H9 (cell line): ENCODE results near the gene NLGN3. TPM values are rescaled to one million over a fixed set of nuclear protein-coding genes. Genes with fewer than 3 reads are reported as not detected.
A peak's percentile ranks its signal among the peaks of the same experiment; 100 is the strongest.

Source experiments
- DNase-seq: peaks from one replicate; pipeline ENCODE4 v3.0.0-alpha.2; 2017
- H2AFZ ChIP-seq: one replicate; pipeline ENCODE4 v1.6.1; 2013; ENCODE audit warnings: mild to moderate bottlenecking, low read length, control low read depth, moderate library complexity
- H2AK5ac ChIP-seq: 2 replicates; pipeline ENCODE4 v1.6.1; 2013; ENCODE audit warnings: low read length, control low read depth, mixed read lengths; ENCODE audit not compliant: insufficient read length
- H2BK120ac ChIP-seq: one replicate; pipeline ENCODE4 v1.6.1; 2013; ENCODE audit warnings: low read depth, mild to moderate bottlenecking, low read length, control low read depth, inconsistent platforms; ENCODE audit not compliant: poor library complexity, severe bottlenecking
- H2BK12ac ChIP-seq: 2 replicates; pipeline ENCODE4 v1.6.1; 2013; ENCODE audit warnings: low read length, control low read depth, mixed read lengths, low read depth; ENCODE audit not compliant: insufficient read length
- H2BK15ac ChIP-seq: 2 replicates; pipeline ENCODE4 v1.6.1; 2013; ENCODE audit warnings: low read depth, low read length, control low read depth
- H2BK20ac ChIP-seq: one replicate; pipeline ENCODE4 v1.6.1; 2013; ENCODE audit warnings: low read depth, mild to moderate bottlenecking, low read length, control low read depth, inconsistent platforms; ENCODE audit not compliant: poor library complexity, severe bottlenecking
- H2BK5ac ChIP-seq: 2 replicates; pipeline ENCODE4 v1.6.1; 2013; ENCODE audit warnings: low read length, control low read depth, mixed read lengths; ENCODE audit not compliant: insufficient read length
- H3K14ac ChIP-seq: 2 replicates; pipeline ENCODE4 v1.6.1; 2013; ENCODE audit warnings: low read length, control low read depth; ENCODE audit not compliant: insufficient read depth
- H3K18ac ChIP-seq: 2 replicates; pipeline ENCODE4 v1.6.1; 2013; ENCODE audit warnings: low read depth, mild to moderate bottlenecking, mixed read lengths, low read length, control low read depth; ENCODE audit not compliant: insufficient read length
- H3K23ac ChIP-seq: 2 replicates; pipeline ENCODE4 v1.6.1; 2013; ENCODE audit warnings: low read length, control low read depth, mixed read lengths, low read depth; ENCODE audit not compliant: insufficient read length
- H3K23me2 ChIP-seq: 2 replicates; pipeline ENCODE4 v1.6.1; 2013; ENCODE audit warnings: low read depth, mild to moderate bottlenecking, mixed read lengths, low read length, control low read depth; ENCODE audit not compliant: insufficient read length, poor library complexity, severe bottlenecking
- H3K27ac ChIP-seq: 2 replicates; pipeline ENCODE4 v1.5.1; 2013; ENCODE audit warnings: low read length, control low read depth, mixed read lengths, low read depth; ENCODE audit not compliant: insufficient read length
- H3K27me3 ChIP-seq: 2 replicates; pipeline ENCODE4 v1.6.1; 2013; ENCODE audit warnings: low read length, control low read depth, inconsistent platforms; ENCODE audit not compliant: insufficient read depth
- H3K4ac ChIP-seq: 2 replicates; pipeline ENCODE4 v1.6.1; 2013; ENCODE audit warnings: low read depth, mild to moderate bottlenecking, control low read depth, inconsistent platforms, low read length, moderate library complexity
- H3K4me1 ChIP-seq: 2 replicates; pipeline ENCODE4 v1.6.1; 2013; ENCODE audit warnings: low read length, control low read depth, inconsistent platforms; ENCODE audit not compliant: insufficient read depth
- H3K4me2 ChIP-seq: 2 replicates; pipeline ENCODE4 v1.6.1; 2013; ENCODE audit warnings: low read length, control low read depth, mixed read lengths; ENCODE audit not compliant: insufficient read length, insufficient read depth
- H3K56ac ChIP-seq: 2 replicates; pipeline ENCODE4 v1.6.1; 2013; ENCODE audit warnings: low read depth, mild to moderate bottlenecking, mixed read lengths, low read length, control low read depth; ENCODE audit not compliant: insufficient read length
- H3K79me1 ChIP-seq: 2 replicates; pipeline ENCODE4 v1.6.1; 2013; ENCODE audit warnings: low read depth, mild to moderate bottlenecking, moderate library complexity, low read length, control low read depth, inconsistent platforms; ENCODE audit not compliant: insufficient read depth, poor library complexity, severe bottlenecking
- H3K79me2 ChIP-seq: 2 replicates; pipeline ENCODE4 v1.6.1; 2013; ENCODE audit warnings: low read length, control low read depth, inconsistent platforms; ENCODE audit not compliant: insufficient read depth
- H3K9ac ChIP-seq: 2 replicates; pipeline ENCODE4 v1.6.1; 2013; ENCODE audit warnings: low read length, control low read depth, mixed read lengths; ENCODE audit not compliant: insufficient read length; ENCODE audit errors: extremely low read depth
- H3K9me3 ChIP-seq: one replicate; pipeline ENCODE4 v1.6.1; 2013; ENCODE audit warnings: low read depth, low read length, inconsistent platforms; ENCODE audit not compliant: control insufficient read depth
- H3T11ph ChIP-seq: one replicate; pipeline ENCODE4 v1.6.1; 2013; ENCODE audit warnings: mild to moderate bottlenecking, low read length, control low read depth, inconsistent platforms
- H4K20me1 ChIP-seq: one replicate; pipeline ENCODE4 v1.6.1; 2013; ENCODE audit not compliant: control insufficient read depth, insufficient read length, insufficient read depth
- H4K5ac ChIP-seq: 2 replicates; pipeline ENCODE4 v1.6.1; 2013; ENCODE audit warnings: low read depth, mild to moderate bottlenecking, mixed read lengths, low read length, control low read depth; ENCODE audit not compliant: insufficient read length
- H4K8ac ChIP-seq: replicated peaks from 2 replicates; pipeline ENCODE4 v1.6.1; 2013; ENCODE audit warnings: low read length, control low read depth, mixed read lengths, low read depth; ENCODE audit not compliant: insufficient read length
- H4K91ac ChIP-seq: 2 replicates; pipeline ENCODE4 v1.6.1; 2013; ENCODE audit warnings: low read depth, mild to moderate bottlenecking, moderate library complexity, mixed read lengths, low read length, control low read depth; ENCODE audit not compliant: insufficient read length
- H3K27ac Mint-ChIP-seq, 3 experiments: 2 replicates in 2 of 3; 3 replicates in 1 of 3; pipeline ENCODE4 v1.8.0; 2020 to 2021; ENCODE audit warnings: mixed read lengths in 3 of 3, mild to moderate bottlenecking in 1 of 3, moderate library complexity in 1 of 3
- H3K27me3 Mint-ChIP-seq: 2 replicates; pipeline ENCODE4 v1.8.0; 2021; ENCODE audit warnings: low read depth, mild to moderate bottlenecking, moderate library complexity, mixed read lengths
- H3K36me3 Mint-ChIP-seq, 3 experiments: 2 replicates in 2 of 3; 3 replicates in 1 of 3; pipeline ENCODE4 v1.8.0; 2020 to 2021; ENCODE audit warnings: low read depth in 3 of 3, mixed read lengths in 3 of 3; ENCODE audit not compliant: insufficient read depth in 1 of 3
- H3K4me1 Mint-ChIP-seq, 2 experiments: 2 replicates each; pipeline ENCODE4 v1.8.0; 2020; ENCODE audit warnings: mixed read lengths in 2 of 2
- H3K4me3 Mint-ChIP-seq, 2 experiments: 2 replicates in 1 of 2; 3 replicates in 1 of 2; pipeline ENCODE4 v1.8.0; 2020 to 2021; ENCODE audit warnings: mild to moderate bottlenecking in 2 of 2, mixed read lengths in 2 of 2, moderate library complexity in 1 of 2
- H3K9me3 Mint-ChIP-seq, 2 experiments: 2 replicates in 1 of 2; 3 replicates in 1 of 2; pipeline ENCODE4 v1.8.0; 2020; ENCODE audit warnings: mild to moderate bottlenecking in 2 of 2, mixed read lengths in 2 of 2, moderate library complexity in 1 of 2
- CTCF ChIP-seq: fragments of 200-600 bp; sonication (generic); conservative IDR thresholded peaks from 3 replicates; pipeline ENCODE4 v1.8.0; 2021; ENCODE audit warnings: antibody characterized with exemption, mild to moderate bottlenecking
- WGBS: extraction: QIAGEN DNeasy Blood & Tissue Kit; methylation state at CpG from one replicate; pipeline ENCODE4 v1.1.7; 2013; ENCODE audit warnings: missing lambda C conversion rate, low lambda C conversion rate, mixed read lengths; ENCODE audit not compliant: insufficient read length; ENCODE audit errors: extremely low coverage; 5-methylcytosine and 5-hydroxymethylcytosine counted together
- total RNA-seq: library from RNA; stranded (reverse); gene quantifications from 2 replicates; pipeline ENCODE4 v1.2.1, GENCODE V29; 2021

NLGN3 gene
- total RNA-seq, 1 experiment from 2014 or later: 3.6 TPM

- H3K4me1 ChIP-seq: peaks cover 8% of the 10 kb centered on the region; the same call in 1 of the 2 replicates
- H3K23ac ChIP-seq: no peak overlapping the region
- H2BK120ac ChIP-seq: no peak overlapping the region
- no peak overlapping the region for H3K18ac ChIP-seq
- no peak overlapping the region for H3K14ac ChIP-seq
- H3K79me2 ChIP-seq: no peaks in the 10 kb centered on the region
- peak; percentile 57 for DNase-seq
- peaks cover 7% of the 10 kb centered on the region for H3K23me2 ChIP-seq
- no peak overlapping the region for H2BK12ac ChIP-seq
- no peak overlapping the region for H3K4ac ChIP-seq
- peak overlapping the region; percentile 35 for H3K4me2 ChIP-seq
- no peak overlapping the region for H4K8ac ChIP-seq
- H2AK5ac ChIP-seq: no peak overlapping the region
- Mint-ChIP-seq H3K27ac (peak overlapping the region in 1 of 3 experiments; percentile 89; a peak in 2 of 7 replicates), H3K4me3 (peak overlapping the region; percentile 46 to 74), H3K36me3 (peaks cover 0 to 12% (median 5%) of the 10 kb centered on the region in 3 experiments; a peak in 5 of 7 replicates), H3K27me3 (peaks cover 50% of the 10 kb centered on the region), H3K4me1 (peaks cover 54 to 67% of the 10 kb centered on the region in 2 experiments), H3K9me3 (peaks cover 68 to 73% of the 10 kb centered on the region in 2 experiments)
- no peak for TF ChIP-seq CTCF
- no peak overlapping the region for H2AFZ ChIP-seq
- H3T11ph ChIP-seq: no peak overlapping the region
- no peak overlapping the region for H4K91ac ChIP-seq
- no peak overlapping the region for H4K5ac ChIP-seq
- H3K27me3 ChIP-seq: no peaks in the 10 kb centered on the region; the same call in 1 of the 2 replicates
- no CpG with 5 or more reads among the region's 4 CpGs for WGBS
- H3K79me1 ChIP-seq: no peaks in the 10 kb centered on the region
- no peak overlapping the region for H2BK5ac ChIP-seq
- H3K27ac ChIP-seq: no peak overlapping the region
- no peak overlapping the region for H2BK15ac ChIP-seq
- no peak overlapping the region for H2BK20ac ChIP-seq
- H3K9me3 ChIP-seq: peaks cover 4% of the 10 kb centered on the region
- no peak overlapping the region for H3K56ac ChIP-seq
- no peak overlapping the region for H3K9ac ChIP-seq
- H4K20me1 ChIP-seq: no peaks in the 10 kb centered on the region
Observed at GRCh38 chrX:71099736-71100135, 44.9 kb upstream of the NLGN3 start.
